TTC549 (cell line): ENCODE measurements around the gene RAB11FIP3.

Experiments used
- FAIRE-seq: peaks from 2 replicates; lab custom pipeline; 2012; peaks lifted over from hg19 to GRCh38; lab: Jason Lieb, UNC

Gene RAB11FIP3

GRCh38 chr16:567373-568256 lies 142.2 kb downstream of the RAB11FIP3 start:
- no peak for FAIRE-seq

GRCh38 chr16:568401-569258 lies 143.2 kb downstream of the RAB11FIP3 start:
- no peak for FAIRE-seq

GRCh38 chr16:569445-570254 lies 144.2 kb downstream of the RAB11FIP3 start, which contains the start of gene PIGQ:
TSS of gene PIGQ (plus strand) at chr16:569968. CDS start at chr16:574075, 4,107 bp downstream.
- no peak for FAIRE-seq
